KBM-7 (cell line): ENCODE results near the gene TUBG2.

ENCODE experiments used
- DNase-seq: peaks from one replicate; pipeline ENCODE4 v3.0.0-alpha.2; 2015
- in situ Hi-C: fragments of 300-500 bp; cut with MboI; formaldehyde crosslinking; loops from 2 replicates; pipeline ENCODE4 v1.14.3; 2020; ENCODE audit warnings: low sequenced_read_pairs, low pct_unique_long_range_greater_than_20kb, mixed read lengths

Gene TUBG2

GRCh38 chr17:42690596-42690995, 31.5 kb downstream of the TUBG2 start:
- no peak for DNase-seq
- in situ Hi-C loops, result no loop called here

- no peak for DNase-seq
- in situ Hi-C loops, result no loop called here
These were observed 32.0 kb downstream of the TUBG2 start for GRCh38 chr17:42691021-42691545.

- in situ Hi-C loops, result no loop called here
- no peak for DNase-seq
These were observed 33.4 kb downstream of the TUBG2 start for GRCh38 chr17:42692489-42692888.

GRCh38 chr17:42694524-42694923, 35.4 kb downstream of the TUBG2 start:
- DNase-seq, result no peak
- in situ Hi-C loops, result no loop called here

GRCh38 chr17:42695500-42695899, 36.4 kb downstream of the TUBG2 start:
- no peak for DNase-seq
- in situ Hi-C loops, result no loop called here

- no peak for DNase-seq
- in situ Hi-C loops, result no loop called here
These were observed 38.2 kb downstream of the TUBG2 start for GRCh38 chr17:42697108-42697811.

GRCh38 chr17:42698736-42699414, 39.8 kb downstream of the TUBG2 start:
- in situ Hi-C loops, result no loop called here
- peak; percentile 55 for DNase-seq

GRCh38 chr17:42699415-42699740, 40.3 kb downstream of the TUBG2 start:
- DNase-seq, result no peak
- in situ Hi-C loops, result no loop called here

GRCh38 chr17:42700586-42701289, 41.7 kb downstream of the TUBG2 start:
- no peak for DNase-seq
- in situ Hi-C loops, result no loop called here

GRCh38 chr17:42702446-42702845, 43.4 kb downstream of the TUBG2 start:
- in situ Hi-C loops, result no loop called here

GRCh38 chr17:42704490-42704836, 45.4 kb downstream of the TUBG2 start:
- DNase-seq, result no peak
- in situ Hi-C loops, result no loop called here

More at GRCh38 chr17:42702446-42702845, 43.4 kb downstream of the TUBG2 start:
- DNase-seq, result no peak

GRCh38 chr17:42704837-42705494, 45.9 kb downstream of the TUBG2 start:
- in situ Hi-C loops, result no loop called here
- no peak for DNase-seq

GRCh38 chr17:42706732-42707131, 47.6 kb downstream of the TUBG2 start:
- in situ Hi-C loops, result no loop called here
- no peak for DNase-seq

- in situ Hi-C loops, result no loop called here
- no peak for DNase-seq
These were observed 49.5 kb downstream of the TUBG2 start for GRCh38 chr17:42708588-42708987.

GRCh38 chr17:42709561-42709960, 50.5 kb downstream of the TUBG2 start:
- no peak for DNase-seq
- in situ Hi-C loops, result no loop called here
